WTC11 (cell line): ENCODE results near the gene KRT72. TPM values are rescaled to one million over a fixed set of nuclear protein-coding genes. Genes with fewer than 3 reads are reported as not detected.

Experiments used
- ATAC-seq: fragments of 200-7000 bp; cut with Tn5 transposase; 2 replicates; pipeline ENCODE4 v1.10.0; 2021; ENCODE audit warnings: mild to moderate bottlenecking, moderate library complexity
- CTCF ChIA-PET: fragments of 300-600 bp; sonication (Branson Sonifier 250); formaldehyde crosslinking; loops from one replicate; lab custom pipeline; 2021; ENCODE audit warnings: antibody characterized with exemption; lab: Charles Lee
- POLR2A ChIA-PET: fragments of 350-600 bp; sonication (Branson Sonifier 250); formaldehyde crosslinking; loops from one replicate; lab custom pipeline; 2021; ENCODE audit warnings: antibody characterized with exemption; lab: Charles Lee
- DNase-seq: peaks from one replicate; pipeline ENCODE4 v3.0.0; 2021; ENCODE audit warnings: low spot score
- H3K27ac Mint-ChIP-seq: 2 replicates; pipeline ENCODE4 v1.8.0; 2021; ENCODE audit warnings: mixed read lengths
- H3K27me3 Mint-ChIP-seq: 2 replicates; pipeline ENCODE4 v1.8.0; 2021; ENCODE audit warnings: low read depth, mild to moderate bottlenecking, moderate library complexity, mixed read lengths
- H3K36me3 Mint-ChIP-seq: 2 replicates; pipeline ENCODE4 v1.8.0; 2021; ENCODE audit warnings: mixed read lengths
- H3K4me1 Mint-ChIP-seq: 2 replicates; pipeline ENCODE4 v1.8.0; 2022; ENCODE audit warnings: mixed read lengths
- H3K4me3 Mint-ChIP-seq: 2 replicates; pipeline ENCODE4 v1.8.0; 2021; ENCODE audit warnings: mild to moderate bottlenecking, moderate library complexity, mixed read lengths
- H3K9me3 Mint-ChIP-seq: 2 replicates; pipeline ENCODE4 v1.8.0; 2021; ENCODE audit warnings: mixed read lengths
- ATF1 ChIP-seq: sonication (generic); formaldehyde crosslinking; IDR thresholded peaks from 2 replicates; pipeline ENCODE4 v1.8.1; 2023; ENCODE audit warnings: mild to moderate bottlenecking, moderate library complexity, missing genetic modification reagents
- ETV6 ChIP-seq: sonication (generic); formaldehyde crosslinking; IDR thresholded peaks from 2 replicates; pipeline ENCODE4 v1.8.1; 2022; ENCODE audit warnings: mild to moderate bottlenecking, missing genetic modification reagents
- GTF2I ChIP-seq: fragments of 250-450 bp; sonication (Bioruptor Pico); conservative IDR thresholded peaks from 2 replicates; pipeline ENCODE4 v1.4.0; 2021; ENCODE audit warnings: mild to moderate bottlenecking
- KAT7 ChIP-seq: sonication (generic); formaldehyde crosslinking; IDR thresholded peaks from 2 replicates; pipeline ENCODE4 v1.8.1; 2023; ENCODE audit warnings: missing genetic modification reagents, mild to moderate bottlenecking, borderline replicate concordance
- MXD4 ChIP-seq: fragments of 250-450 bp; sonication (Bioruptor Pico); IDR thresholded peaks from 2 replicates; pipeline ENCODE4 v1.8.0; 2021; ENCODE audit warnings: mild to moderate bottlenecking, moderate library complexity, borderline replicate concordance
- MYBL2 ChIP-seq: sonication (generic); formaldehyde crosslinking; IDR thresholded peaks from 2 replicates; pipeline ENCODE4 v1.8.1; 2023; ENCODE audit warnings: mild to moderate bottlenecking, moderate library complexity, missing genetic modification reagents
- SMAD3 ChIP-seq: sonication (generic); formaldehyde crosslinking; IDR thresholded peaks from 2 replicates; pipeline ENCODE4 v1.8.0; 2022; ENCODE audit warnings: missing genetic modification reagents, mild to moderate bottlenecking, borderline replicate concordance
- ZBTB21 ChIP-seq: sonication (generic); formaldehyde crosslinking; IDR thresholded peaks from 2 replicates; pipeline ENCODE4 v1.8.1; 2023; ENCODE audit warnings: mild to moderate bottlenecking, missing genetic modification reagents, borderline replicate concordance
- ZNF219 ChIP-seq: sonication (generic); formaldehyde crosslinking; IDR thresholded peaks from 2 replicates; pipeline ENCODE4 v1.8.0; 2023; ENCODE audit warnings: missing genetic modification reagents, mild to moderate bottlenecking, borderline replicate concordance
- ZNF423 ChIP-seq: fragments of 250-450 bp; sonication (Bioruptor Pico); IDR thresholded peaks from 2 replicates; pipeline ENCODE4 v2.1.2; 2022; ENCODE audit warnings: mild to moderate bottlenecking, moderate library complexity
- total RNA-seq: library from RNA; stranded (reverse); gene quantifications from 3 replicates; pipeline ENCODE4 v1.2.3, GENCODE V29; 2021
- TF ChIP-seq, protein P1 (sequence below): sonication (generic); formaldehyde crosslinking; conservative IDR thresholded peaks from 2 replicates; pipeline ENCODE4 v1.8.1; 2022; ENCODE audit warnings: mild to moderate bottlenecking, missing genetic modification reagents
- TF ChIP-seq, protein P2 (sequence below): sonication (generic); formaldehyde crosslinking; IDR thresholded peaks from 2 replicates; pipeline ENCODE4 v1.8.1; 2022; ENCODE audit warnings: mild to moderate bottlenecking, missing genetic modification reagents, moderate library complexity, borderline replicate concordance
- TF ChIP-seq, protein P3 (sequence below): sonication (generic); formaldehyde crosslinking; IDR thresholded peaks from 2 replicates; pipeline ENCODE4 v1.8.0; 2022; ENCODE audit warnings: mild to moderate bottlenecking, missing genetic modification reagents
- TF ChIP-seq, protein P4 (sequence below): sonication (generic); formaldehyde crosslinking; IDR thresholded peaks from 2 replicates; pipeline ENCODE4 v1.8.1; 2023; ENCODE audit warnings: mild to moderate bottlenecking, missing genetic modification reagents
- TF ChIP-seq, protein P5 (sequence below): fragments of 250-450 bp; sonication (Bioruptor Pico); conservative IDR thresholded peaks from 2 replicates; pipeline ENCODE4 v1.9.0; 2021; ENCODE audit warnings: mild to moderate bottlenecking
- TF ChIP-seq, protein P6 (sequence below): fragments of 250-450 bp; sonication (Bioruptor Pico); IDR thresholded peaks from 2 replicates; pipeline ENCODE4 v1.9.0; 2021; ENCODE audit warnings: mild to moderate bottlenecking, borderline replicate concordance
- TF ChIP-seq, protein P7 (sequence below): fragments of 200-600 bp; IDR thresholded peaks from 2 replicates; pipeline ENCODE4 v1.8.0; 2022; ENCODE audit warnings: antibody characterized with exemption
- TF ChIP-seq, protein P8 (sequence below): sonication (generic); formaldehyde crosslinking; conservative IDR thresholded peaks from 2 replicates; pipeline ENCODE4 v1.8.1; 2023; ENCODE audit warnings: mild to moderate bottlenecking, low read depth, missing genetic modification reagents, moderate library complexity

Gene KRT72
- total RNA-seq, 1 experiment from 2014 or later = not detected

DNA sequence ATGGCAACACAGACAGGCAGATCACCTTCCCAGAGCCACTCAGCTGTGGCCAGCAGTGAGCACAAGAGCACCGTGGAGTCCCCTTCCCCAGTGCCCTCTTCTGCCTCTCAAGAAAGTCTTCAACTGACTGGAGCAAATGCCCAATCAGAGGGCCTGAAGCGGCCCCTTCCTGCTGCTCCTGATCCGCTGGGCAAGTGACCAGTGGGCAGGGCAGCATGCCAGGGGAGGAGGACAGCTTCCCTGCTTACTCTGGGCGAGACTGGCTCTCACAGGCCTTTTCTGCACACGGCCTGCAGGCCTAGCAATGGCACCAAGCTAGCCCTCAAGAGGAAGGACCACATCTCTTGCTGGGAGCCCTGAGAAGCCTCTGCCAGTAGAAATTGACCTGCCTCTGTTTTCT, 49.2 kb downstream of the KRT72 start (continued):
- TF ChIP-seq, protein P1, sequence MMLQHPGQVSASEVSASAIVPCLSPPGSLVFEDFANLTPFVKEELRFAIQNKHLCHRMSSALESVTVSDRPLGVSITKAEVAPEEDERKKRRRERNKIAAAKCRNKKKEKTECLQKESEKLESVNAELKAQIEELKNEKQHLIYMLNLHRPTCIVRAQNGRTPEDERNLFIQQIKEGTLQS (CRISPR knock-in tag) = no peak
- TF ChIP-seq ETV6 (no peak), ZNF219 (CRISPR knock-in tag) (no peak)

DNA sequence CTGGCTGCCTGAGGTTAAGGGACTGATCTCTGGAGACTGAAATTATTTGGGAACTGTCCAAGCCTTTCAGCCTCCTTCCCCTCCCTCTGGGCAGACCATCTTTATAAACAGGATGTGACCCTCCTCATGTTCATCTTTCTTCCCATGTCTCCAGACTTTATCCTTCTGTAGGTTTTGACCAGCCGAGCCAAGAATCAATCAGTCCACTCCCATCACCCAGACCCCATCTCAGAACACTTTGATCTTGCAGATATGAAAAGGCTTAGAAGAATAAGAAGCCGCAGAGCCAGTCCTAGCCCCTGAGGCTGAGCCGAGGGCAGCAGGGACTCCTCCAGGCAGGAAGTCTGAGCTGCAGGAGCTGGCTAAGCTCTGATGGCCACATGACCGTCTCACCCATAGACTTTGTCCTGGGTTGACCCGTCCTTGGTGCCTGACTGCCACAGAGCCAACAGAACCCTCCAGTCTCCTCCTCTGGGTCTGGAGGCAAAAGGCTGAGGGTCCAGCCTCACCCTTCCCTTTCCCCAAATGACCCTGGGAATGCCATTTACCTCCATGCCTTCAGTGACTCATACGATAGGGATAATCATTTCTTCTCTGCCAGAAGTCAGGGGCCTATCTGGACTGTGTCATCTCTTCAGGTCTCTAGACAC, 49.9 kb downstream of the KRT72 start:
- DNase-seq = no peak
- H3K9me3 Mint-ChIP-seq = no peaks in the 10 kb centered on the region
- ChIA-PET POLR2A (interaction anchor here (0.6 kb wide), 1 partner anchor 17 kb away, joined by 3 read pairs; no protein-coding TSS in a partner anchor), CTCF (interaction anchor here (0.7 to 1.7 kb wide), 2 partner anchors 11 to 319 kb away, joined by 3 to 5 read pairs; no protein-coding TSS in a partner anchor)
- no peak for ATAC-seq
- H3K27ac Mint-ChIP-seq = no peak overlapping the region
- H3K27me3 Mint-ChIP-seq = peaks cover 2% of the 10 kb centered on the region; the same call in 1 of the 2 replicates
- no peak overlapping the region for H3K4me3 Mint-ChIP-seq
- no peaks in the 10 kb centered on the region for H3K4me1 Mint-ChIP-seq
- H3K36me3 Mint-ChIP-seq = no peaks in the 10 kb centered on the region
- TF ChIP-seq, protein P2, sequence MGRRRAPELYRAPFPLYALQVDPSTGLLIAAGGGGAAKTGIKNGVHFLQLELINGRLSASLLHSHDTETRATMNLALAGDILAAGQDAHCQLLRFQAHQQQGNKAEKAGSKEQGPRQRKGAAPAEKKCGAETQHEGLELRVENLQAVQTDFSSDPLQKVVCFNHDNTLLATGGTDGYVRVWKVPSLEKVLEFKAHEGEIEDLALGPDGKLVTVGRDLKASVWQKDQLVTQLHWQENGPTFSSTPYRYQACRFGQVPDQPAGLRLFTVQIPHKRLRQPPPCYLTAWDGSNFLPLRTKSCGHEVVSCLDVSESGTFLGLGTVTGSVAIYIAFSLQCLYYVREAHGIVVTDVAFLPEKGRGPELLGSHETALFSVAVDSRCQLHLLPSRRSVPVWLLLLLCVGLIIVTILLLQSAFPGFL (CRISPR knock-in tag) = no peak
- TF ChIP-seq ATF1 (CRISPR knock-in tag) (no peak), MXD4 (CRISPR knock-in tag) (no peak), ZBTB21 (CRISPR knock-in tag) (no peak), GTF2I (no peak), ZNF423 (CRISPR knock-in tag) (no peak), SMAD3 (CRISPR knock-in tag) (no peak), KAT7 (CRISPR knock-in tag) (no peak), MYBL2 (CRISPR knock-in tag) (no peak)
- TF ChIP-seq, protein P3, sequence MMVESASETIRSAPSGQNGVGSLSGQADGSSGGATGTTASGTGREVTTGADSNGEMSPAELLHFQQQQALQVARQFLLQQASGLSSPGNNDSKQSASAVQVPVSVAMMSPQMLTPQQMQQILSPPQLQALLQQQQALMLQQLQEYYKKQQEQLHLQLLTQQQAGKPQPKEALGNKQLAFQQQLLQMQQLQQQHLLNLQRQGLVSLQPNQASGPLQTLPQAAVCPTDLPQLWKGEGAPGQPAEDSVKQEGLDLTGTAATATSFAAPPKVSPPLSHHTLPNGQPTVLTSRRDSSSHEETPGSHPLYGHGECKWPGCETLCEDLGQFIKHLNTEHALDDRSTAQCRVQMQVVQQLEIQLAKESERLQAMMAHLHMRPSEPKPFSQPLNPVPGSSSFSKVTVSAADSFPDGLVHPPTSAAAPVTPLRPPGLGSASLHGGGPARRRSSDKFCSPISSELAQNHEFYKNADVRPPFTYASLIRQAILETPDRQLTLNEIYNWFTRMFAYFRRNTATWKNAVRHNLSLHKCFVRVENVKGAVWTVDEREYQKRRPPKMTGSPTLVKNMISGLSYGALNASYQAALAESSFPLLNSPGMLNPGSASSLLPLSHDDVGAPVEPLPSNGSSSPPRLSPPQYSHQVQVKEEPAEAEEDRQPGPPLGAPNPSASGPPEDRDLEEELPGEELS (CRISPR knock-in tag) = no peak
- TF ChIP-seq, protein P4, sequence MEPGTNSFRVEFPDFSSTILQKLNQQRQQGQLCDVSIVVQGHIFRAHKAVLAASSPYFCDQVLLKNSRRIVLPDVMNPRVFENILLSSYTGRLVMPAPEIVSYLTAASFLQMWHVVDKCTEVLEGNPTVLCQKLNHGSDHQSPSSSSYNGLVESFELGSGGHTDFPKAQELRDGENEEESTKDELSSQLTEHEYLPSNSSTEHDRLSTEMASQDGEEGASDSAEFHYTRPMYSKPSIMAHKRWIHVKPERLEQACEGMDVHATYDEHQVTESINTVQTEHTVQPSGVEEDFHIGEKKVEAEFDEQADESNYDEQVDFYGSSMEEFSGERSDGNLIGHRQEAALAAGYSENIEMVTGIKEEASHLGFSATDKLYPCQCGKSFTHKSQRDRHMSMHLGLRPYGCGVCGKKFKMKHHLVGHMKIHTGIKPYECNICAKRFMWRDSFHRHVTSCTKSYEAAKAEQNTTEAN (CRISPR knock-in tag) = no peak
- TF ChIP-seq, protein P5, sequence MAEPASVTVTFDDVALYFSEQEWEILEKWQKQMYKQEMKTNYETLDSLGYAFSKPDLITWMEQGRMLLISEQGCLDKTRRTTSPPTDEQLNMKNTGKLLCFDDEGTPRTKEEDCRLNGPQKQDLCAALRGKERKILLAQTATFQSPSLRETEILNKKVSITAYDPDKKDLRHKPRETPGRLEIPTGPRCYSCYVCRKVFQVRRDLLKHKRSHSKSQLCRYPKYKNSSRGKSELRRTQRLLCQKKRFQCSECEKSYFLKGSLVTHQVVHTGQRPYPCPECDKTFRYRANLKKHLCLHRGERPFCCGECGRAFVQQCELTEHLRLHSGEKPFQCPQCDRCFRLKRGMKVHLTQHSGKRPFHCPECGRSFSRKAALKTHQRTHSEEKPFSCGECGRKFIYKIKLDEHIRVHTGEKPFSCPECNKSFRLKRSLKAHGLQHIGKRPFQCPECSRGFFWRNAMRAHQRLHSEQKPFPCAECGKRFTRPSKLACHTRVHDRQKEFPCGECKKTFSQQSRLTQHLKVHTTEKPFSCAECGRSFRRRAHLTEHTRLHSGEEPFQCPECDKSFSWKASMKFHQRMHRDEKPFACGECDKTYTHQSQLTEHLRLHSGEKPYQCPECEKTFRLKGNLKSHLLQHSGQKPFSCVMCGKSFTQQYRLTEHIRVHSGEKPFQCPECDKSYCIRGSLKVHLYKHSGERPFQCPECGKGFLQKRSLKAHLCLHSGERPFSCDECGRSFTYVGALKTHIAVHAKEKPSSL (CRISPR knock-in tag) = no peak
- TF ChIP-seq, protein P6, sequence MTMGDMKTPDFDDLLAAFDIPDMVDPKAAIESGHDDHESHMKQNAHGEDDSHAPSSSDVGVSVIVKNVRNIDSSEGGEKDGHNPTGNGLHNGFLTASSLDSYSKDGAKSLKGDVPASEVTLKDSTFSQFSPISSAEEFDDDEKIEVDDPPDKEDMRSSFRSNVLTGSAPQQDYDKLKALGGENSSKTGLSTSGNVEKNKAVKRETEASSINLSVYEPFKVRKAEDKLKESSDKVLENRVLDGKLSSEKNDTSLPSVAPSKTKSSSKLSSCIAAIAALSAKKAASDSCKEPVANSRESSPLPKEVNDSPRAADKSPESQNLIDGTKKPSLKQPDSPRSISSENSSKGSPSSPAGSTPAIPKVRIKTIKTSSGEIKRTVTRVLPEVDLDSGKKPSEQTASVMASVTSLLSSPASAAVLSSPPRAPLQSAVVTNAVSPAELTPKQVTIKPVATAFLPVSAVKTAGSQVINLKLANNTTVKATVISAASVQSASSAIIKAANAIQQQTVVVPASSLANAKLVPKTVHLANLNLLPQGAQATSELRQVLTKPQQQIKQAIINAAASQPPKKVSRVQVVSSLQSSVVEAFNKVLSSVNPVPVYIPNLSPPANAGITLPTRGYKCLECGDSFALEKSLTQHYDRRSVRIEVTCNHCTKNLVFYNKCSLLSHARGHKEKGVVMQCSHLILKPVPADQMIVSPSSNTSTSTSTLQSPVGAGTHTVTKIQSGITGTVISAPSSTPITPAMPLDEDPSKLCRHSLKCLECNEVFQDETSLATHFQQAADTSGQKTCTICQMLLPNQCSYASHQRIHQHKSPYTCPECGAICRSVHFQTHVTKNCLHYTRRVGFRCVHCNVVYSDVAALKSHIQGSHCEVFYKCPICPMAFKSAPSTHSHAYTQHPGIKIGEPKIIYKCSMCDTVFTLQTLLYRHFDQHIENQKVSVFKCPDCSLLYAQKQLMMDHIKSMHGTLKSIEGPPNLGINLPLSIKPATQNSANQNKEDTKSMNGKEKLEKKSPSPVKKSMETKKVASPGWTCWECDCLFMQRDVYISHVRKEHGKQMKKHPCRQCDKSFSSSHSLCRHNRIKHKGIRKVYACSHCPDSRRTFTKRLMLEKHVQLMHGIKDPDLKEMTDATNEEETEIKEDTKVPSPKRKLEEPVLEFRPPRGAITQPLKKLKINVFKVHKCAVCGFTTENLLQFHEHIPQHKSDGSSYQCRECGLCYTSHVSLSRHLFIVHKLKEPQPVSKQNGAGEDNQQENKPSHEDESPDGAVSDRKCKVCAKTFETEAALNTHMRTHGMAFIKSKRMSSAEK (CRISPR knock-in tag) = no peak
- TF ChIP-seq, protein P7, sequence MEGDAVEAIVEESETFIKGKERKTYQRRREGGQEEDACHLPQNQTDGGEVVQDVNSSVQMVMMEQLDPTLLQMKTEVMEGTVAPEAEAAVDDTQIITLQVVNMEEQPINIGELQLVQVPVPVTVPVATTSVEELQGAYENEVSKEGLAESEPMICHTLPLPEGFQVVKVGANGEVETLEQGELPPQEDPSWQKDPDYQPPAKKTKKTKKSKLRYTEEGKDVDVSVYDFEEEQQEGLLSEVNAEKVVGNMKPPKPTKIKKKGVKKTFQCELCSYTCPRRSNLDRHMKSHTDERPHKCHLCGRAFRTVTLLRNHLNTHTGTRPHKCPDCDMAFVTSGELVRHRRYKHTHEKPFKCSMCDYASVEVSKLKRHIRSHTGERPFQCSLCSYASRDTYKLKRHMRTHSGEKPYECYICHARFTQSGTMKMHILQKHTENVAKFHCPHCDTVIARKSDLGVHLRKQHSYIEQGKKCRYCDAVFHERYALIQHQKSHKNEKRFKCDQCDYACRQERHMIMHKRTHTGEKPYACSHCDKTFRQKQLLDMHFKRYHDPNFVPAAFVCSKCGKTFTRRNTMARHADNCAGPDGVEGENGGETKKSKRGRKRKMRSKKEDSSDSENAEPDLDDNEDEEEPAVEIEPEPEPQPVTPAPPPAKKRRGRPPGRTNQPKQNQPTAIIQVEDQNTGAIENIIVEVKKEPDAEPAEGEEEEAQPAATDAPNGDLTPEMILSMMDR = no peak
- TF ChIP-seq, protein P8, sequence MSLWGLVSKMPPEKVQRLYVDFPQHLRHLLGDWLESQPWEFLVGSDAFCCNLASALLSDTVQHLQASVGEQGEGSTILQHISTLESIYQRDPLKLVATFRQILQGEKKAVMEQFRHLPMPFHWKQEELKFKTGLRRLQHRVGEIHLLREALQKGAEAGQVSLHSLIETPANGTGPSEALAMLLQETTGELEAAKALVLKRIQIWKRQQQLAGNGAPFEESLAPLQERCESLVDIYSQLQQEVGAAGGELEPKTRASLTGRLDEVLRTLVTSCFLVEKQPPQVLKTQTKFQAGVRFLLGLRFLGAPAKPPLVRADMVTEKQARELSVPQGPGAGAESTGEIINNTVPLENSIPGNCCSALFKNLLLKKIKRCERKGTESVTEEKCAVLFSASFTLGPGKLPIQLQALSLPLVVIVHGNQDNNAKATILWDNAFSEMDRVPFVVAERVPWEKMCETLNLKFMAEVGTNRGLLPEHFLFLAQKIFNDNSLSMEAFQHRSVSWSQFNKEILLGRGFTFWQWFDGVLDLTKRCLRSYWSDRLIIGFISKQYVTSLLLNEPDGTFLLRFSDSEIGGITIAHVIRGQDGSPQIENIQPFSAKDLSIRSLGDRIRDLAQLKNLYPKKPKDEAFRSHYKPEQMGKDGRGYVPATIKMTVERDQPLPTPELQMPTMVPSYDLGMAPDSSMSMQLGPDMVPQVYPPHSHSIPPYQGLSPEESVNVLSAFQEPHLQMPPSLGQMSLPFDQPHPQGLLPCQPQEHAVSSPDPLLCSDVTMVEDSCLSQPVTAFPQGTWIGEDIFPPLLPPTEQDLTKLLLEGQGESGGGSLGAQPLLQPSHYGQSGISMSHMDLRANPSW (CRISPR knock-in tag) = no peak
